GM15510 (cell line): ENCODE results near the gene RASAL2.

Experiments used
- POLR2A ChIP-seq: IDR thresholded peaks from 3 replicates; pipeline ENCODE4 v1.6.1; 2011; ENCODE audit warnings: borderline replicate concordance; ENCODE audit not compliant: insufficient read length; ENCODE audit errors: extremely low read depth

RASAL2 gene

DNA sequence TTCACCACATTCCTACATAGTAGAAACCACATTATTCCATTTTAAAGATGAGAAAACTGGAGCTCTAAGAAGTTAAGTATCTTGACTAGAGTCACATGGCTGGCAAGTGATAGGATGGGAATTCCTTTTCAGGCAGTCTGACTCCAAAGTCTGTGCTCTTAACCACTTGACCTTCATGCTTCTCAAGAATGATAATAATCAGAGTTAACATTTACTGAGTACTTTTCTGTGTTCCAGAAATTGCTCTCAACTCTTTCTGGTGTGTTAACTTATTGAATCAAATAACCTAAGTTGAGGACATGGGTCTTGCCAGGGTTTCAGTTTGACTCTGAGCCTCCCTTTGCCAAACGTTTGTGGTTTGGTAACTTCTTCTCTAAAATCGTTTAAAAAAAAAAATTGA lies 169.4 kb downstream of the RASAL2 start:
- no peak for TF ChIP-seq POLR2A

DNA sequence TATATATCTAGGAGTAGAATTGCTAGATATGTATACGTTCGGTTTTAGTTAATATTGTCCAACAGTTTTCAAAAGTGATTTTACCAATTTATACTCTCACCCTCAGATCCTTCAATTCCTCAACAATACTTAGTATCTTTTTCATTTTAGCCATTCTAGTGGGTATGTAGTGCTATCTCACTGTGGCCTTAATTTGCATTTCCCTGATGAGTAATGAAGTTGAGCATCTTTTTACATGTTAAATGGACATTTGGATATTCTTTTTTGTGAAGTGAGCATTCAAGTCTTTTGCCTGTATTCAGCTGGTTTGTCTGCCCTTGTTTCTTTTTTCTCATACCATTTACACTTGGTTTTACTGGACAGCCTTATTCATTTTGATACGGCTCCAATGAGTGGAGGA lies 172.2 kb downstream of the RASAL2 start:
- TF ChIP-seq POLR2A: no peak

GRCh38 chr1:178266619-178267066 lies 172.7 kb downstream of the RASAL2 start:
- no peak for TF ChIP-seq POLR2A

DNA sequence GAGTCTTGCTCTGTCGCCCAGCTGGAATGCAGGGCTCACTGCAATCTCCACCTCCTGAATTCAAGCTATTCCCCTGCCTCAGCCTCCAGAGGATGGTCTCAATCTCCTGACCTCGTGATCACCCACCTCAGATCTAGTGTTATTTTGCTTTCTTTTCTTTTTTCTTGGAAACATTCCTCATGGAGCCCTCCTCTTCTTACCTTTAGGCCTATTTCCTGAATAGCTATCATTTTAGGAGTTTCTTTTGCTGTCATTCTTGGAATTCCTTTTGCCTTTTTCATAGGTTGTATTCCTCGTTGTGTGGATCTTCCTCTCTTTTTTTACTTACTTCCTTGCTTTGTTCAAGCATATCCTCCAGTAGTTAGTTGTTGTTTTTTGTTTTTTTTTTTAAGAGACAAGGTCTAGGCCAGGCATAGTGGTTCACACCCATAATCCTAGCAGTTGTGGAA lies 173.8 kb downstream of the RASAL2 start:
- TF ChIP-seq POLR2A: no peak

DNA sequence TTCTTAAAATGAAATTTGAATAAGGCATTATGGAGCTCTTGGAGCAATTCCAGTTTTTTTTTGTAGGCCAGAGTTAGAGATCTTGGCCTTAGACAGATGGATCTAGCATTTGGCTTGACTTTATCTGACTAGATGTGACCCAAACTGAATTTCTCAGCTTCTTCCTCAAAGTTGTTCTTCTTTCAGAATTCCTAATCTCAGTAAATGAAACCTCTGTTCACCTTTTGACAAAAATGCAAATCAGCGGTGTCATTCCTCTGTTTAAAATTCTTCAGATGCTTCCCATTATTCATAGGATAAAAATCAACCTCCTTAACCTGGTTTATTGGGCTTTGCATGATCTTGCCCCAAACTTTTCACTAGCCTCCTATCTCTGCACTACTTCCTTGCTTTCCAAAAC lies 177.6 kb downstream of the RASAL2 start:
- no peak for TF ChIP-seq POLR2A

- no peak for TF ChIP-seq POLR2A
Measured at GRCh38 chr1:178273707-178274410, 180.0 kb downstream of the RASAL2 start.

DNA sequence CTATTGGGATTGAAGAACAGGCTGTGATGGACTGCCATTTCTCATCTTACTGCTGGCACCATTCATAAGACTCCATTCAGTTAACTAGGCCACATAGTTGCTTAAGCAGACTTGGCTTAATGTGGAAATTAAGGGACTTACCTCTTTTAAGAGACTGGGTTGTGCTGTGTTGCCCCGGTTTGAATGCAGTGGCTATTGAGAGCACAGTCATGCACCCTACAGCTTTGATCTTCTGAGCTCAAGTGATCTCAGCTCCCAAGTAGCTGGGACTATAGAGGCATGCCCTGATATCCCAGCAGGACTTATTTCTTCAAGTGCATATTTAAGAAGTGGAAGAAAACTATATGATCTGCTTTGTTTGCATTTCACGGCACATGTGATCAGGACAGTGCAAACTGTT lies 181.1 kb downstream of the RASAL2 start:
- no peak for TF ChIP-seq POLR2A

DNA sequence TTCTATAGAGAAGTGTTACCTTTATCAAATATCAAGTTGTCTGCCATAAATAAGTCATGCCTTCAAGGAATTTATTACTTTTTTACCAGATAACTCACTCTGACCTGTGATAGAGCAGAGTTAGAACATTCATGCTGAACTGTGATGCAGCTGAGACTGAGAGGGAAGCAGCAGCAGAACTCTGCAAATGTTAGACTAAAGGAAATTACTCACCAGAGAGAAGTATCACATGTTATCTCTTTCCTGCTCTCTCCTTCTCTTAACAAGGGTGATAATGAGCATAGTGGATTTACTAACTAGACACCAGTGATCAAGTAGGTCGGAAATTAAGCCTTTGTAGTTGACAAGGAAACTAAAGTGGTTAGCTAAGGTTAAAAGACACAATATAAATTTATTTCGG lies 181.6 kb downstream of the RASAL2 start:
- TF ChIP-seq POLR2A: no peak

- TF ChIP-seq POLR2A: no peak
Measured at GRCh38 chr1:178277793-178278530, 184.1 kb downstream of the RASAL2 start.

GRCh38 chr1:178278916-178279686 lies 185.2 kb downstream of the RASAL2 start:
- TF ChIP-seq POLR2A: no peak

DNA sequence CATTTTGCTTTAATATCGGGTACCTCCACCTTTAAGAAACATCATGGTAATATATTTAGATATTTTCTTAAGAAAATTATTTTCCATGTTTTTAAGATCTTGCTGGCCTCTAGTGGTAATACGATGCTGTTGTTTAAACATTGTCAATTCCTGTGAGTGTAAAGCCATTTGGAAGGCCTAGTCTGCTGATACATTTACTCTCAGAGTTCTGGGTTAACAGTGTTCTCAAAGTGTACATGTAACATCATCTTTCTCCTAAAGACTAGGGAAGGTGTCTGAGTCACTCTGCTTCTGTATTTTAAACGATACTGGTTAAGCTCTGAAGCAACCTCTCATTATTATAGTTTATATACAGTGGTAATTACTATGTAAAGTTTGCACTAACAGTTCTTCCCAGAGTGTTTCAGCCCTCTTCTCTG lies 189.1 kb downstream of the RASAL2 start:
- TF ChIP-seq POLR2A: no peak

DNA sequence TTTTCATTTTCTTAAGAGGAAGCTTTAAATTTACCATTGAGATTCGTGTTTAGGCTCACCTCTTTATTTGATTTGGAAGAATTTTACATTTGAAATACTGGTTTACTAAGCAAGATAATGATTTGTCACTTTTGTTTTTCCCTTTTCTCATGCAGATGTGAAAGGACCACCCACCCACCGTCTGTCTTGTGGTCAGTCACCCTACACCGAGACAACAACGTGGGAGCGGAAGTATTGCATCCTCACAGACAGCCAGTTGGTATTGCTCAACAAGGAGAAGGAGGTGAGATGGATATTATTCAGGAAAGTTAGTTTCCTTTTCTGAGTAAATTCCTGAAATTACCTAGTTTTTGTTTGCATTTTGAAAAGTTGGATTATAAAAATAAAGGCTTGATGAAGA lies 189.5 kb downstream of the RASAL2 start:
- no peak for TF ChIP-seq POLR2A

- no peak for TF ChIP-seq POLR2A
Measured at GRCh38 chr1:178284058-178284457, 190.2 kb downstream of the RASAL2 start.

DNA sequence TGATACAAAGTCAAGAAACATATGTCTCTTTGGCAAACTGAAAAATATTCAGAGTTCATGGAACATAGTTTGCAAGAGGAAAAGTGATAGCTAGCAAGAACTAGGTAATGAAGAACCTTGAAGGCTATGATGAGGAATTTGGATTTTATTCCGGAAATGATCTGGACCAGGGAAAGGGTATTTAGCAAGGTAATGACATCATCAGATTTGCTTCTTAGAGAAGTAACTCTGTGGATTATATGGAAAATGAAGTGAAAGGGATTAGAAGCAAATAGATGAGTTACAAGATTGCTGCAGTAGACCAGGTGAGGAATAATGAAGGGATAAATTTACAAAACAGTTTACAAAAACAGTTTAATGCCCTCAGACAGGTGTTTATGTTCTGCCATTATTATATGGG lies 197.3 kb downstream of the RASAL2 start:
- no peak for TF ChIP-seq POLR2A

GRCh38 chr1:178294654-178295053 lies 200.8 kb downstream of the RASAL2 start:
- no peak for TF ChIP-seq POLR2A
